Thyroid gland (tissue), 4 donors: Measurements from ENCODE around the gene NDUFV2. TPM values are rescaled to one million over a fixed set of nuclear protein-coding genes. Genes with fewer than 3 reads are reported as not detected.

Experiments used
- DNase-seq, 2 donors: peaks; one replicate each; pipeline ENCODE4 v3.0.0-alpha.2; 2019
- H3K27ac ChIP-seq, 3 donors: fragments of 200-600 bp; sonication (generic); 1 replicate in 2 of 3; 2 replicates in 1 of 3; pipeline ENCODE4 v1.5.1; 2016 to 2019; ENCODE audit warnings: mild to moderate bottlenecking in 1 of 3, moderate library complexity in 1 of 3
- H3K27me3 ChIP-seq: fragments of 200-600 bp; sonication (generic); one replicate; pipeline ENCODE4 v1.5.1; 2019
- H3K36me3 ChIP-seq, 2 donors: fragments of 200-600 bp; sonication (generic); one replicate each; pipeline ENCODE4 v1.5.1; 2016 to 2019
- H3K4me1 ChIP-seq, 2 donors: fragments of 200-600 bp; sonication (generic); one replicate each; pipeline ENCODE4 v1.5.1; 2017 to 2019
- H3K4me3 ChIP-seq, 3 donors: fragments of 200-600 bp; sonication (generic); replicated peaks in 1 of 3; 1 replicate in 2 of 3; 2 replicates in 1 of 3; pipeline ENCODE4 v1.5.1; 2016; ENCODE audit warnings: mild to moderate bottlenecking in 1 of 3
- H3K9me3 ChIP-seq: fragments of 200-600 bp; sonication (generic); one replicate; pipeline ENCODE4 v1.5.1; 2017
- CTCF ChIP-seq, 6 experiments: fragments of 200-600 bp in 3 of 6; fragments of 450-650 bp in 3 of 6; sonication (generic) in 3 of 6; IDR thresholded peaks; one replicate each; pipeline ENCODE4 v1.5.1; 2016 to 2019; ENCODE audit warnings: antibody characterized with exemption in 6 of 6, mild to moderate bottlenecking in 2 of 6, inconsistent platforms in 1 of 6, moderate library complexity in 1 of 6
- POLR2A ChIP-seq, 2 donors: fragments of 450-650 bp; IDR thresholded peaks; one replicate each; pipeline ENCODE4 v1.6.1; 2017; ENCODE audit warnings: antibody characterized with exemption in 2 of 2, mild to moderate bottlenecking in 2 of 2, moderate library complexity in 1 of 2
- WGBS, 2 donors: methylation state at CpG; one replicate each; pipeline ENCODE4 v1.1.5; 2017; 5-methylcytosine and 5-hydroxymethylcytosine counted together
- intact Hi-C: fragments of 100-400 bp; cut with DNase I; formaldehyde crosslinking; loops from one replicate; pipeline ENCODE4 v1.15.1; 2023
- total RNA-seq, 4 donors: library from RNA; depleted of rRNA; stranded (reverse); fragments of >200 nt; gene quantifications; one replicate each; pipeline ENCODE4 v1.2.3, GENCODE V29; 2016

The NDUFV2 gene
- total RNA-seq, 4 donors from 2014 or later = 103 to 114 (median 108) TPM

GRCh38 chr18:9146224-9146623 lies 43.7 kb downstream of the NDUFV2 start:
- TF ChIP-seq CTCF (IDR thresholded peaks at IDR 0.05) (no peak), POLR2A (IDR thresholded peaks at IDR 0.05) (no peak)
- Histone ChIP-seq H3K9me3 (no peaks in the 10 kb centered on the region), H3K4me3 (no peak overlapping the region), H3K27ac (no peak overlapping the region), H3K27me3 (no peaks in the 10 kb centered on the region), H3K4me1 (peaks cover 57 to 74% of the 10 kb centered on the region in 2 donors), H3K36me3 (no peaks in the 10 kb centered on the region)
- WGBS, 2 donors = 86 to 94% methylated on average over 1 of the region's 1 CpG
- intact Hi-C loops = loop anchor here (5.0 kb wide), 1 partner anchor 74 kb away; no protein-coding TSS in a partner anchor
- DNase-seq = no peak

DNA sequence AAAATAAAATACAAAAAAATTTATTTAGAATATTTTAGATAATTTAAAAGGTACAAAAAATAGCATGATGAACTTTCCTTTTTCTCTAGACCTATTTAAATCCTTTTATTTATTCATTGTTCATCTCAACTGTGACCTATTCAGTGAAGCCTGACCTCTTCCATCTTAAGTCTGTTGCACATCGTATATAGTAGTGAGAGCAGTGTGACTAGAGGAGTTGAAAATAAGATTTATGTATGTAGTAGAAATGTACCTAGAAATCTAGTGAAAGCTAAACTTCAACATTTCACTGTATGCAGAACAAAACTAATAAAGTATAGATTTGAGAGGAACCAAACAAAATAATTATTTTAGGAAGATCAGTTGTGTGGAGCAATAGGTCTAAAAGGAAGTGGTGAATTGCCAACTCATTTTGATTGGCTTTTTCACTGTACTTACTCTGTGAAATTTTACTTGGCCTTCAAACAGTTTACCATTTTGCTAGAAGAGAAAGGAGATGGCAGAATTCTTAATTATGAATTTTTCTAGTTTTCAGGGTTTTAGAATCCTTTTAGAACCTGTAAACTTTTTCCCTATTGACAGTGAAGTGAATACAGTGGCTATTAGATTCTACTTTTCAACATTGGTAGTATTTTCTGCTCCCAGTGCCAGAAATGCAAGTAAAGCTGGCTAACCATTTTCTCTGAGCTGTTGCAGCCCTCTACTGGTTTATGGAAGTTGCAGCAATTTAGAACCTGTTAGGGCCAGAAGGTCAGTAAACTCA lies 45.1 kb downstream of the NDUFV2 start:
- H3K36me3 ChIP-seq = no peaks in the 10 kb centered on the region
- H3K4me3 ChIP-seq = no peak overlapping the region
- H3K9me3 ChIP-seq = no peaks in the 10 kb centered on the region
- 14 to 18% methylated on average over 1 of the region's 1 CpG for WGBS, 2 donors
- H3K27me3 ChIP-seq = no peaks in the 10 kb centered on the region
- peak overlapping the region in 1 of 3 donors; percentile 36 for H3K27ac ChIP-seq
- intact Hi-C loops = loop anchor here (5.0 kb wide), 1 partner anchor 75 kb away; no protein-coding TSS in a partner anchor
- no peak for TF ChIP-seq POLR2A (IDR thresholded peaks at IDR 0.05)
- TF ChIP-seq CTCF (IDR thresholded peaks at IDR 0.05) = peak; percentile 9 to 83 (median 77)
- H3K4me1 ChIP-seq = peaks cover 47 to 73% of the 10 kb centered on the region in 2 donors
- DNase-seq = peak; percentile 30 to 33

DNA sequence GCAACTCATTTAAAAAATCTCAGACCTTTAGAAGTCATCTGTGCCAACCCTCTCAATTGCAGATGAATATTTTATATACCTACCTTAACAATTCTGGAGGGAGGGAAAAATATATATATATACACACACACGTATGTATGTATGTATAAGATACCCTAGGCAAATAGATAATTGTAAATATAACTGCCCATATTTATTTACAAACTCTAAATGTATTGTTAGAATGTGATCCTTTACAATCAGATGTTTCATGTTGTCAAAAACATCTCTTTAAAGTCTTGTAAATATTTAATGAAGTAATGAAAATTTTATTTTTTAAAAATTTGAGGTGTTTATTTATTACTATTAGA lies 45.7 kb downstream of the NDUFV2 start:
- H3K4me3 ChIP-seq = no peak overlapping the region
- peak overlapping the region in 1 of 3 donors; percentile 19 for H3K27ac ChIP-seq
- TF ChIP-seq POLR2A (IDR thresholded peaks at IDR 0.05) (no peak), CTCF (IDR thresholded peaks at IDR 0.05) (peak in 1 of 6 experiments; percentile 6)
- intact Hi-C loops = loop anchor here (5.0 kb wide), 1 partner anchor 76 kb away; no protein-coding TSS in a partner anchor
- 38 to 63% methylated on average over 1 of the region's 1 CpG for WGBS, 2 donors
- H3K36me3 ChIP-seq = no peaks in the 10 kb centered on the region
- H3K9me3 ChIP-seq = no peaks in the 10 kb centered on the region
- DNase-seq = no peak
- no peaks in the 10 kb centered on the region for H3K27me3 ChIP-seq
- peaks cover 48 to 75% of the 10 kb centered on the region in 2 donors for H3K4me1 ChIP-seq

DNA sequence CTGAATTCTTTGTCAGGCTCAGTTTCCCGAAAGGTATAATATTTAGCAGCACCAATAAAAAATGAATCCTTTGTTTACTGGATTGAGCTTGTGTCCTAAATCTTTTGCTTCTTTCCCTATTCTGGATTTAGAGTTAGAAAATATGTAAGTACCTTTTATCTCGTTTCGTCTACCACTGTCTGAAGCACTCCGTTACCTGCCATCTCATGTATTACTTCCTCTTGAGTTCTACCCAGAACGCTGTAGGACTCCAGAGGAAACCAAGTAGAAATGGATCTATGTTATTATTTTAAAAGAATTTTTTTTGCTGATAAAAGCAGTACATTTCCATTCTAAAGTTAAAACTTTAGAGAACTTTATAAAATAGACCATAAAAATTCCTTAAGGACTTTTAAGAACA lies 47.6 kb downstream of the NDUFV2 start:
- Histone ChIP-seq H3K27ac (no peak overlapping the region), H3K4me1 (peaks cover 39 to 68% of the 10 kb centered on the region in 2 donors), H3K4me3 (no peak overlapping the region), H3K36me3 (no peaks in the 10 kb centered on the region), H3K27me3 (no peaks in the 10 kb centered on the region), H3K9me3 (no peaks in the 10 kb centered on the region)
- WGBS, 2 donors = 78 to 79% methylated on average over 5 of the region's 5 CpGs
- no peak for TF ChIP-seq POLR2A (IDR thresholded peaks at IDR 0.05)
- TF ChIP-seq CTCF (IDR thresholded peaks at IDR 0.05) = no peak
- intact Hi-C loops = no loop called here
- DNase-seq = no peak

- Histone ChIP-seq H3K27ac (no peak overlapping the region), H3K27me3 (no peaks in the 10 kb centered on the region), H3K36me3 (no peaks in the 10 kb centered on the region), H3K4me3 (no peak overlapping the region), H3K9me3 (no peaks in the 10 kb centered on the region), H3K4me1 (peaks cover 19 to 40% of the 10 kb centered on the region in 2 donors)
- no peak for DNase-seq
- TF ChIP-seq CTCF (IDR thresholded peaks at IDR 0.05) (no peak), POLR2A (IDR thresholded peaks at IDR 0.05) (no peak)
- WGBS, 2 donors = 68 to 83% methylated on average over 1 of the region's 1 CpG
- intact Hi-C loops = no loop called here
Observed at GRCh38 chr18:9153256-9153655, 50.8 kb downstream of the NDUFV2 start.
